ENCODE measurements around the gene MAD1L1. TPM values are rescaled to one million over a fixed set of nuclear protein-coding genes. Genes with fewer than 3 reads are reported as not detected.

The MAD1L1 gene
- total RNA-seq, 2 experiments from 2014 or later: 40.0 to 44.7 TPM

- TF ChIP-seq CTCF (IDR thresholded peaks at IDR 0.05): no peak
- no peaks in the 10 kb centered on the region for H3K27me3 Mint-ChIP-seq
- ChIA-PET POLR2A (no interaction called here), CTCF (interaction anchor here (0.8 kb wide), 1 partner anchor 17 kb away, joined by 3 read pairs; no protein-coding TSS in a partner anchor)
- H3K4me3 Mint-ChIP-seq: no peak overlapping the region
- peaks cover 4% of the 10 kb centered on the region for H3K9me3 Mint-ChIP-seq
- peaks cover 12% of the 10 kb centered on the region for H3K36me3 Mint-ChIP-seq (ENCODE audit: low read depth)
- peaks cover 12% of the 10 kb centered on the region for H3K4me1 Mint-ChIP-seq (ENCODE audit: low read depth)
- intact Hi-C loops (cut with micrococcal nuclease): no loop called here
- H3K27ac Mint-ChIP-seq: no peak overlapping the region
- no peak for DNase-seq
- ATAC-seq: no peak
These were observed 177.8 kb downstream of the MAD1L1 start for GRCh38 chr7:2054927-2055326.

- DNase-seq: no peak
- no peaks in the 10 kb centered on the region for H3K27me3 Mint-ChIP-seq
- peaks cover 8% of the 10 kb centered on the region for H3K36me3 Mint-ChIP-seq (ENCODE audit: low read depth)
- CTCF ChIA-PET: no interaction called here
- no peak overlapping the region for H3K4me3 Mint-ChIP-seq
- H3K4me1 Mint-ChIP-seq (ENCODE audit: low read depth): peaks cover 16% of the 10 kb centered on the region
- no peak for TF ChIP-seq CTCF (IDR thresholded peaks at IDR 0.05)
- POLR2A ChIA-PET: interaction anchor here (1.0 kb wide), 1 partner anchor 19 kb away, joined by 3 read pairs; no protein-coding TSS in a partner anchor
- intact Hi-C loops (cut with micrococcal nuclease): no loop called here
- no peak overlapping the region for H3K27ac Mint-ChIP-seq
- no peaks in the 10 kb centered on the region for H3K9me3 Mint-ChIP-seq
- no peak for ATAC-seq
These were observed 179.3 kb downstream of the MAD1L1 start for GRCh38 chr7:2053395-2053794.

- TF ChIP-seq CTCF (IDR thresholded peaks at IDR 0.05): no peak
- H3K27ac Mint-ChIP-seq: no peak overlapping the region
- DNase-seq: no peak
- POLR2A ChIA-PET: interaction anchor here (1.0 kb wide), 1 partner anchor 18 kb away, joined by 3 read pairs; no protein-coding TSS in a partner anchor
- CTCF ChIA-PET: no interaction called here
- H3K4me3 Mint-ChIP-seq: no peak overlapping the region
- no peak for ATAC-seq
- no peaks in the 10 kb centered on the region for H3K9me3 Mint-ChIP-seq
- peaks cover 16% of the 10 kb centered on the region for H3K4me1 Mint-ChIP-seq (ENCODE audit: low read depth)
- H3K36me3 Mint-ChIP-seq (ENCODE audit: low read depth): peaks cover 8% of the 10 kb centered on the region
- H3K27me3 Mint-ChIP-seq: no peaks in the 10 kb centered on the region
- intact Hi-C loops (cut with micrococcal nuclease): no loop called here
These were observed 180.1 kb downstream of the MAD1L1 start for GRCh38 chr7:2052657-2053048.

DNA sequence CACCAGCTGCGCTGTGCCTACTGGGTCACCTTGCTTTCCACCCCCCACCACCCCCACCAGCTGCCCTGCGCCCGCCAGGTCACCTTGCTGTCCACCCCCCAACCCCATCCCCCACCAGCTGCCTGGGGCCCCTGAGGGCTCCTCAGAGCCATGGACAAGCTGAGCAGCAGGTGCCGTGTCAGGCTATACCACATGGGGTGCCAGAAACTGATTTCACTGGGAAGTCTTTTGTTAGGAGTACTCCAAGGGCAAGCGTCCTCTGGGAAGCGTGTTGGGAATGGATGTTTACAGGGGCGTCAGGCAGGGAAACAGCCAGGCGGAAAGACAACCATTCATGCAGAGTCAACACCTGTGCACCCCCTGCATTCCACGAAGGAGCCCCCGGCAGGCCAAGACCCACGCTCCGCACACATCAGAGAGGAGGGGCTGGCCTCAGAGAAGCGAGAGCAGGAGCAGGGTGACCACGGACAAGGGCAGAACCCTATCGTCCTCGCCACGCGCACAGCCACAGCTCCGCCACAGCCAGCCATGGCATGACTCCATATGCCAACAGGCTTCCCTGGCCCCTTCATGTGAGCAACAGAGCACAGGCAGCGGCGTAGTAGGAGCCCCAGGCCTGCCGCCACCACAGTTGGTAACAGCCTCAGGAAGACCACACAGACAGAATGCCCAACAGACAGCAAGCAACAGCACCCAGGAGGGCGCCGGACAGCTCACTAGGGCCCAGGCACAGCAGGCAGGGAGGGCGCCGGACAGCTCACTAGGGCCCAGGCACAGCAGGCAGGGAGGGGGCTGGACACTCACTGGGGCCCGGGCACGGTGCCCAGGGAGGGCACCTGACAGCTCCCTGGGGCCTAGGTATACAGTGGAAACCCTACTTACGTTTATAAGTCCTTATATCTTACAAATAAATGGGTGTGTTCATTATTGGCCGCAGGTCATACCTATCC, 180.8 kb downstream of the MAD1L1 start:
- H3K4me1 Mint-ChIP-seq (ENCODE audit: low read depth): peaks cover 16% of the 10 kb centered on the region
- ATAC-seq (no peak), DNase-seq (no peak)
- H3K36me3 Mint-ChIP-seq (ENCODE audit: low read depth): peaks cover 8% of the 10 kb centered on the region
- no peak overlapping the region for H3K4me3 Mint-ChIP-seq
- H3K27me3 Mint-ChIP-seq: no peaks in the 10 kb centered on the region
- intact Hi-C loops (cut with micrococcal nuclease): no loop called here
- H3K27ac Mint-ChIP-seq: no peak overlapping the region
- H3K9me3 Mint-ChIP-seq: no peaks in the 10 kb centered on the region
- POLR2A ChIA-PET: interaction anchor here (0.5 to 1.0 kb wide), 2 partner anchors 18 to 256 kb away, joined by 3 read pairs; no protein-coding TSS in a partner anchor
- TF ChIP-seq CTCF (IDR thresholded peaks at IDR 0.05): no peak
- CTCF ChIA-PET: no interaction called here

DNA sequence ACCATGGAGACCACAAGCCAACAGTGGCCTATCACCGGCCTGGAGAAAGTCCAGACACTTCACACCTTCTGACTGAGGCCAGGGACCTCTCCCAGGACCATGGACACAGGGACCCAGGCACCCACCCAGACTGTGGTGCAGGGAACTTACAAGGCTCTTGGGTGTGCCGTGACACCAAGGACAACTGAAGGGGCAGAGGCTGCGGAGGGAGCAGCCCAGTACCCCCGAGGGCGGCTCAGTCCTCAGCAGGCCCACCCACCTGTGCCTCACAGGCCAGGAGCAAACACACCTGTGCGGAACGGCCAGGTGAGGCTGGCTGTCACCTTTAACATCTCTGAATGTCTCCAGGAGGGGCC, 182.3 kb downstream of the MAD1L1 start:
- ChIA-PET POLR2A (no interaction called here), CTCF (no interaction called here)
- H3K27ac Mint-ChIP-seq: no peak overlapping the region
- no peak overlapping the region for H3K4me3 Mint-ChIP-seq
- no peak for ATAC-seq
- intact Hi-C loops (cut with micrococcal nuclease): no loop called here
- no peak for TF ChIP-seq CTCF (IDR thresholded peaks at IDR 0.05)
- peaks cover 16% of the 10 kb centered on the region for H3K4me1 Mint-ChIP-seq (ENCODE audit: low read depth)
- no peaks in the 10 kb centered on the region for H3K9me3 Mint-ChIP-seq
- H3K36me3 Mint-ChIP-seq (ENCODE audit: low read depth): peaks cover 8% of the 10 kb centered on the region
- DNase-seq: no peak
- H3K27me3 Mint-ChIP-seq: no peaks in the 10 kb centered on the region

Data from activated CD8-positive, alpha-beta T cell treated with anti-CD3 and anti-CD28 coated beads for 36 hours (primary cell).